Natural killer cell (primary cell): ENCODE measurements around the gene RPS6KA4. TPM values are rescaled to one million over a fixed set of nuclear protein-coding genes. Genes with fewer than 3 reads are reported as not detected.

Experiments
- ATAC-seq, 3 donors: fragments of 150-1000 bp in 2 of 3; fragments of 200-7000 bp in 1 of 3; cut with Tn5 transposase; 1 replicate in 1 of 3; 2 replicates in 2 of 3; pipeline ENCODE4 v1.10.0; 2021; ENCODE audit warnings: mild to moderate bottlenecking in 2 of 3, moderate library complexity in 2 of 3
- DNase-seq, 2 donors: peaks; one replicate each; pipeline versions ENCODE4 v3.0.0 to v3.0.0-alpha.2; 2013 to 2021; ENCODE audit warnings: mixed read lengths in 1 of 2
- H3K27ac ChIP-seq: one replicate; pipeline ENCODE4 v1.5.1; 2013; ENCODE audit warnings: mild to moderate bottlenecking, low read length
- H3K27me3 ChIP-seq: one replicate; pipeline ENCODE4 v1.6.1; 2013; ENCODE audit warnings: low read length; ENCODE audit not compliant: control insufficient read depth, insufficient read depth
- H3K36me3 ChIP-seq: one replicate; pipeline ENCODE4 v1.6.1; 2013; ENCODE audit warnings: low read length; ENCODE audit not compliant: control insufficient read depth, insufficient read depth
- H3K4me1 ChIP-seq: one replicate; pipeline ENCODE4 v1.6.1; 2013; ENCODE audit warnings: low read length; ENCODE audit not compliant: control insufficient read depth, insufficient read depth
- H3K4me3 ChIP-seq: one replicate; pipeline ENCODE4 v1.5.1; 2013; ENCODE audit warnings: low read length
- H3K9me3 ChIP-seq: one replicate; pipeline ENCODE4 v1.6.1; 2013; ENCODE audit warnings: low read length; ENCODE audit not compliant: control insufficient read depth, insufficient read depth
- H3K27ac Mint-ChIP-seq, 2 donors: one replicate each; pipeline ENCODE4 v1.8.0; 2022; ENCODE audit warnings: mild to moderate bottlenecking in 2 of 2, mixed read lengths in 2 of 2, moderate library complexity in 1 of 2
- H3K27me3 Mint-ChIP-seq, 2 donors: one replicate each; pipeline ENCODE4 v1.8.0; 2022; ENCODE audit warnings: low read depth in 2 of 2, mixed read lengths in 2 of 2
- H3K36me3 Mint-ChIP-seq: one replicate; pipeline ENCODE4 v1.8.0; 2022; ENCODE audit warnings: mixed read lengths
- H3K4me1 Mint-ChIP-seq, 2 donors: one replicate each; pipeline ENCODE4 v1.8.0; 2022; ENCODE audit warnings: mixed read lengths in 2 of 2
- H3K4me3 Mint-ChIP-seq: one replicate; pipeline ENCODE4 v1.8.0; 2022; ENCODE audit warnings: mild to moderate bottlenecking, moderate library complexity, mixed read lengths
- H3K9me3 Mint-ChIP-seq, 2 donors: one replicate each; pipeline ENCODE4 v1.8.0; 2022; ENCODE audit warnings: mixed read lengths in 2 of 2
- CTCF ChIP-seq: fragments of 200-600 bp; IDR thresholded peaks from one replicate; pipeline ENCODE4 v1.8.0; 2022; ENCODE audit warnings: antibody characterized with exemption
- WGBS: methylation state at CpG from one replicate; pipeline ENCODE4 v1.1.7; 2013; ENCODE audit warnings: missing lambda C conversion rate; ENCODE audit not compliant: insufficient coverage; 5-methylcytosine and 5-hydroxymethylcytosine counted together
- intact Hi-C: fragments of 100-400 bp; cut with micrococcal nuclease; formaldehyde crosslinking; loops from one replicate; pipeline ENCODE4 v1.14.2; 2022
- total RNA-seq, 4 donors: library from RNA; stranded (reverse); fragments of 120-200 nt in 1 of 4; gene quantifications; one replicate each; pipeline versions ENCODE4 v1.2.3 to v1.2.4, GENCODE V29; 2013 to 2022

RPS6KA4 gene
- total RNA-seq, 3 donors from 2014 or later (not counting 1 experiment from before 2014, with no cell fraction given): 27.6 to 36.0 (median 34.4) TPM

GRCh38 chr11:64409707-64410403, 50.9 kb downstream of the RPS6KA4 start:
- H3K4me1 ChIP-seq: no peaks in the 10 kb centered on the region
- H3K9me3 ChIP-seq: no peaks in the 10 kb centered on the region
- Mint-ChIP-seq H3K4me1 (peaks cover 0 to 2% of the 10 kb centered on the region in 2 donors), H3K27ac (no peak overlapping the region), H3K27me3 (peaks cover 0 to 2% of the 10 kb centered on the region in 2 donors), H3K9me3 (no peaks in the 10 kb centered on the region), H3K36me3 (no peaks in the 10 kb centered on the region), H3K4me3 (no peak overlapping the region)
- no peak overlapping the region for H3K4me3 ChIP-seq
- intact Hi-C loops: loop anchor here (1.0 kb wide), 1 partner anchor 31 kb away; no protein-coding TSS in a partner anchor
- H3K27ac ChIP-seq: no peak overlapping the region
- 48% methylated on average over 16 of the region's 16 CpGs for WGBS
- no peak for ATAC-seq
- TF ChIP-seq CTCF: no peak
- H3K27me3 ChIP-seq: no peaks in the 10 kb centered on the region
- H3K36me3 ChIP-seq: no peaks in the 10 kb centered on the region
- DNase-seq: no peak

GRCh38 chr11:64410404-64410734, 51.4 kb downstream of the RPS6KA4 start:
- H3K9me3 ChIP-seq: no peaks in the 10 kb centered on the region
- no peaks in the 10 kb centered on the region for H3K36me3 ChIP-seq
- TF ChIP-seq CTCF: no peak
- H3K4me3 ChIP-seq: no peak overlapping the region
- H3K4me3 Mint-ChIP-seq: no peak overlapping the region
- 67% methylated on average over 7 of the region's 7 CpGs for WGBS
- H3K27ac Mint-ChIP-seq: no peak overlapping the region
- ATAC-seq (no peak), DNase-seq (no peak)
- no peaks in the 10 kb centered on the region for H3K27me3 ChIP-seq
- no peaks in the 10 kb centered on the region for H3K9me3 Mint-ChIP-seq
- H3K4me1 Mint-ChIP-seq: peaks cover 0 to 7% of the 10 kb centered on the region in 2 donors
- intact Hi-C loops: no loop called here
- no peaks in the 10 kb centered on the region for H3K4me1 ChIP-seq
- peaks cover 0 to 2% of the 10 kb centered on the region in 2 donors for H3K27me3 Mint-ChIP-seq
- H3K36me3 Mint-ChIP-seq: no peaks in the 10 kb centered on the region
- no peak overlapping the region for H3K27ac ChIP-seq

- ATAC-seq (no peak), DNase-seq (no peak)
- Mint-ChIP-seq H3K27me3 (peaks cover 0 to 2% of the 10 kb centered on the region in 2 donors), H3K27ac (no peak overlapping the region), H3K9me3 (no peaks in the 10 kb centered on the region), H3K4me3 (no peak overlapping the region), H3K36me3 (no peaks in the 10 kb centered on the region), H3K4me1 (peaks cover 0 to 10% of the 10 kb centered on the region in 2 donors)
- no peak for TF ChIP-seq CTCF
- peaks cover 6% of the 10 kb centered on the region for H3K9me3 ChIP-seq
- no peaks in the 10 kb centered on the region for H3K4me1 ChIP-seq
- H3K27ac ChIP-seq: no peak overlapping the region
- H3K36me3 ChIP-seq: no peaks in the 10 kb centered on the region
- H3K27me3 ChIP-seq: no peaks in the 10 kb centered on the region
- intact Hi-C loops: no loop called here
- H3K4me3 ChIP-seq: no peak overlapping the region
- 79% methylated on average over 3 of the region's 3 CpGs for WGBS
These were observed 54.5 kb downstream of the RPS6KA4 start for GRCh38 chr11:64413417-64413816.

GRCh38 chr11:64415286-64415685, 56.3 kb downstream of the RPS6KA4 start:
- ATAC-seq (no peak), DNase-seq (no peak)
- Mint-ChIP-seq H3K9me3 (no peaks in the 10 kb centered on the region), H3K27me3 (peaks cover 0 to 2% of the 10 kb centered on the region in 2 donors), H3K4me3 (no peak overlapping the region), H3K36me3 (no peaks in the 10 kb centered on the region), H3K27ac (peak overlapping the region in 1 of 2 donors; percentile 72), H3K4me1 (peaks cover 0 to 10% of the 10 kb centered on the region in 2 donors)
- intact Hi-C loops: no loop called here
- Histone ChIP-seq H3K27me3 (no peaks in the 10 kb centered on the region), H3K4me1 (no peaks in the 10 kb centered on the region), H3K27ac (no peak overlapping the region), H3K9me3 (peaks cover 6% of the 10 kb centered on the region), H3K36me3 (no peaks in the 10 kb centered on the region), H3K4me3 (no peak overlapping the region)
- TF ChIP-seq CTCF: no peak
- 89% methylated on average over 10 of the region's 10 CpGs for WGBS
